GM19395 (cell line): ENCODE results near the gene RASD1.
A peak's percentile ranks its signal among the peaks of the same experiment; 100 is the strongest.
"Not testable (repeated sequence)": the region's sequence is repeated elsewhere in the genome, so short reads cannot be mapped to it uniquely, and the experiment has no call there.

Source experiments
- ATAC-seq: cut with Tn5 transposase; IDR thresholded peaks from one replicate; pipeline ENCODE4 v1.9.1; 2021; ENCODE audit warnings: mild to moderate bottlenecking, moderate library complexity; ENCODE audit not compliant: unreplicated experiment

The RASD1 gene

DNA sequence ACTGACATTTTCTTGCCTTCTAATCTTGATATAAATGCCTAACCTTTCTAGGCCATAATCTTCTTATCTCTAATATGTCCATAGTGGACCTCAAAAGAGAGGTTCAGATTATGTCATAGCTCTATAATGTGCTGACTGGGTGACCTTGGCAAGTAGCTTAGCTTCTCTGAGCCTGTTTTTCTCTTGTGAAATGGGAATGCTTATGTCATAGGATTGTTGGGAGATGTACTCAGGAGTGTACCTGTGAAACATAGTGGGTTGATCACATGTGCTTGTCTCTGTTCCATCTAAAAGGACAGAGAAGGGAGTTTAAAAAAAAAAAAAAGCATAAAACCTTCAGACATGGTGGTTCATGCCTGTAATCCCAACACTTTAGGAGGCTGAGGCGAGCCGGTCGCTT lies 17.0 kb downstream of the RASD1 start:
- ATAC-seq: no peak

GRCh38 chr17:17476865-17477467 lies 19.2 kb downstream of the RASD1 start, which contains the start of gene MED9:
Gene MED9, plus strand, starts transcription at chr17:17477000. Its CDS starts 42 bp downstream, at chr17:17477042.
- peak; percentile 86 for ATAC-seq

DNA sequence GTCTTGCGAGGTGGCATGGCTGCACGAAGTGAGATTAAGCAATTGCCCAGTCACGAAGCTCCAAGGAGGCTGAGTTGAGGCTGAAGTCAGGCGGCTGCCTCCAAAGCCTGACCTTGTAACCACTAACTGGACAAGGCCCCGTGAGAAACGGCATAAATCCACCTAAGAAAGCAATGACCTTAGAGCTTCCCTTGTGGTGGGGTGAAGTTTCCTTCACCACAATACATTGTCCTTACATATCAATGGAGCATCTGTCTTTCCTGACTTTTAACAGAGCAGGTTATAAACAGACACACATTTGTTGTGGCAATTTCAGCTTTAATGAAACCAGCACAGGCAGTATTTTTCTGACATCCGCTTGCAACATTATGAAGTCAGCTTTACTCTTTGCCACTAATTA lies 21.9 kb downstream of the RASD1 start:
- no peak for ATAC-seq

DNA sequence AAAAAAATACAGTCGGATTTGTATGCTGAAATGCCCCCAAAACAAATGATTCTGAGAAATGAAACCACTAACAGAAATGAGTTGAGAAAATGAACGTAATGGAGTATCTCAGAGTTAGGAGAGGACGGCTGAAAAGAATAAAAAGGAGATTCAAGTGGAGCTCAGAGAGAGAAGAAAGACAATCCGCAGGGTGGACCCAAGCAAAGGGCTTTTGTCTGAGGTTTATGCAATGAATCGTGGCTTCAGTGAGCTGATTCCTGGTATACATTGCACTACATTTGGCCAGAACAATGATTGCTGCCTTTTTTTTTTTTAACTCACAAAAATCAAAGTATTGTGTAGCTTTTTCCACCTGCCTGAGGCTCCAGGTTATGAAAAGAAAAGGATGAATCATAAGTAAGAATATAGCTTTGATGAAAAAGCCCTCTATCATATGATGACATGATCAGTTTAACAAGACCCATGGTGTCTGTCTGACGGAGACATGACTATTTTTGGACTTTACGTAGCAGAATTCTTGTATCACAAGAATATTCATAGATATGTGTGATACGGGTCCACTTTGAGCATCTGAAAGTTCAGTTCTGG lies 23.8 kb downstream of the RASD1 start:
- ATAC-seq: no peak

DNA sequence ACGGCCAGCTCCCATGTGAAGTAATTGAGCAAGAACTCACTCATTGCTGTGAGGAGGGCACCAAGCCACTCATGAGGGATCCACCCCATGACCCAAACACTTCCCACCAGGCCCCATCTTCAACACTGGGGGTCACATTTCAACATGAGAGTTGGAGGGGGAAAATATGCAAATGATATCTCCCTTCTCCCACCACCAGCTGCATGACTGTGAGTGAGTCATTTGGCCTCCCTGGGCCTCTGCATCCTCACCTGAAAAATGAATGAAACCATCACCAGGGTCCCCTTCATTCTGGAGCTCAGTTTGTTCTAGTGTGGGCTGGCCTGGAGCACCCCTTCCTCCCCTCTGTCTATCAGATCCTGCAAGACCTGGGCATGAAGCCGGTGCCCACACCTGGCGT lies 26.2 kb downstream of the RASD1 start:
- no peak for ATAC-seq

- no peak for ATAC-seq
Observed at GRCh38 chr17:17469358-17469757, 26.8 kb downstream of the RASD1 start.

DNA sequence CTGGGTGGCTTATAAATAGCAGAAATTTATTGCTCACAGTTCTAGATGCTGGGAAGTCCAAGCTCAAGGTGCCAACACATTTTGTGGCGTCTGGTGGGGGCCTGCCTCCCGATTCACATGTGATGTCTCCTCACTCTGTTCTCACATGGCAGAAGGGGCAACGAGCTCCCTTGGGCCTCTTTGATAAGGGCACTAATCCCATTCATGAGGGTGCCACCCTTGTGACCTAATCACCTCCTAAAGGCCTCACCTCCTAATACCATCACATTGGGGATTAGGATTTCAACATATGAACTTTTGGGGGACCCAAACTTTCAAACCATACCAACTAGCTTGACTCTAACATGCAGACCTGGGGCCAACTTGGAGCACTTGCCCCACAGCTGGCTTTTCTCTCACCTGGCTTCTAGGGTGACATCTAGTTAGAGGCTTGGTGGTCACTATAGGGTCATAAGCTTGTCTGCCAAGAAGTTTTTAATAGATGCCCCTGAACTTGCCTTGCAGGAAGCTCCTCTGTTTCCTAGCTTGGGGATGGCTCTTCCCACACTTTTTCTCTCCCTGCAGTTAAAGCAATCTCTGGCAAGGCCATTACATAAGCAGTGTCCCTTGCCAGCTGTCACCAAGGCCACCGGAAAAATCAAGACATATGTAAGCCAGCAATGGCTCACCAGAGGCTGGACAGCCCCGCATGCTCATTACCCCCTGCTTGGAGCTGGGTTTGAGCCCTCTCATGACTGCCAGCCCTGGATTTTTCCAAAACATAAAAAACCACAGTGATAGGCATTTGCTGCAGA lies 27.8 kb downstream of the RASD1 start:
- ATAC-seq: no peak

GRCh38 chr17:17467720-17468119 lies 28.5 kb downstream of the RASD1 start:
- no peak for ATAC-seq

DNA sequence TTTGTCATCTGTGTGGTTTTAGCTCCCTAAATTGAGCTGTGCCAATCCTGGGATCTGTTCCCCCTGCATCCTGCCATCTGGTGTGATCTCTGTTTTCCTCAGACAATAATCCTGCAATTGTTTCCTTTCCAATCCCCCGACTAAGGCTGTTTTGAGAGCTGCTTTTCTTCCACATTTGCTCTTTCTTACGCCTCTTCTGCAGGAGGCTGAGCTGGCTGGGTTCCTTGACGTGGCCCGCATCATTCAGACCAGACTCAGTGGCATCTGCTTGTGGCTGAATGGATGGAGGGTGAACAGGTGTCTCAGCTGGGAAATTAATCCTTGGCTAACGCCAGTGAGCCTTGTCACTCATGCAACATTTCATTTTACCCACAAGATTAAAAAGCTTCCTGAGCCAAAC lies 29.2 kb downstream of the RASD1 start:
- ATAC-seq: no peak

- no peak for ATAC-seq
Observed at GRCh38 chr17:17466511-17466910, 29.7 kb downstream of the RASD1 start.

- ATAC-seq: not testable (repeated sequence)
Observed at GRCh38 chr17:17465878-17466277, 30.3 kb downstream of the RASD1 start.

GRCh38 chr17:17463821-17464220 lies 32.4 kb downstream of the RASD1 start:
- no peak for ATAC-seq

- no peak for ATAC-seq
Observed at GRCh38 chr17:17462048-17462824, 34.0 kb downstream of the RASD1 start.

DNA sequence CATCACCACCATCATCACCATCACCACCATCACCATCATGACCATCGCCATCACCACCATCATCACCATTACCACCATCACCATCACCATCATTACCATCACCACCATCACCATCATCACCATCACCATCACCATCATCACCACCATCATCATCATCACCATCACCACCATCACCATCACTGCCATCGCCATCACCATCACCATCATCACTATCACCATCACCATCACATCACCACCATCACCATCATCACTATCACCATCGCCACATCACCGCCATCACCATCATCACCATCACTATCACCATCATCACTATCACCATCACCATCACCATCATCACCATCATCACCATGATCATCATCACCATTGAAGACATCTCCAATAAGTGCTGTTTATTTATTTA lies 36.2 kb downstream of the RASD1 start:
- ATAC-seq: no peak

DNA sequence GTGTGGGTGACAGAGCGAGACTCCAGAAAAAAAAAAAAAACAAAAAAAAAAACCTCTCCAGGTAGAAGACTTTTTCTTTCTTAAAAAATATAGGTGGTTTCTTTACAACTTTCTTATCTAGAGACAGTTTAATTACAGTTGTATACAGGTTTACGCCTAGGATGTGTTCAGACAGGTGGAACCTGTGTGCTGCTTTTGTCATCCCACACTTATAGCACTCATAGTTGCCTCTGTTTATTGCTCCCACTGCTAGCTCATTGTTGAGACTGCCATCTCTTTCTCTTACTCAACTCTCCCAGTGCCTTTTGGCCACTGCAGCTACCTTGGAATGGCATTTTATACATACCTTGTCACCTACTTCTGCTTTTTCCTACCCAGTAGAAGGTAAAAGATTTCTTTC lies 38.5 kb downstream of the RASD1 start:
- ATAC-seq: no peak

DNA sequence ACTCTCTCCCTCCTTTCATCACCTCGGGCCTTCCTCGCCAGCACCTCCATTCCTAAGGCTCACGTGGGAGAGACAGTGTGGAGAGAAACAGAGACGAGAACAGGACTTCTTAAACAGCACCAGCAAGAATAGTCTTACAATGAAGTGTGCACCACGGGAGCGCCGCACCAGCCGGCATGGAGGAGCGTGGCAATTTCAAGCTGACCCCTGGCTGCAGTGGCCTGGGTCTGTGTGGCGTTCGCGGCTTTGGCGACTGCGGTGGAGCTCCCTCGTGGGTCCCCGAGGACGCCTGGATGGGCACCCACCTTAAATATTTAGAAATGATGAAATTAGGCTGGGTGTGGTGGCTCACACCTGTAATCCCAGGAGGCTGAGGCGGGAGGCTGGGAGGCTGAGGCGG lies 39.9 kb downstream of the RASD1 start:
- ATAC-seq: no peak

- no peak for ATAC-seq
Observed at GRCh38 chr17:17455173-17455572, 41.0 kb downstream of the RASD1 start.

GRCh38 chr17:17454700-17455099 lies 41.5 kb downstream of the RASD1 start:
- ATAC-seq: not testable (repeated sequence)

DNA sequence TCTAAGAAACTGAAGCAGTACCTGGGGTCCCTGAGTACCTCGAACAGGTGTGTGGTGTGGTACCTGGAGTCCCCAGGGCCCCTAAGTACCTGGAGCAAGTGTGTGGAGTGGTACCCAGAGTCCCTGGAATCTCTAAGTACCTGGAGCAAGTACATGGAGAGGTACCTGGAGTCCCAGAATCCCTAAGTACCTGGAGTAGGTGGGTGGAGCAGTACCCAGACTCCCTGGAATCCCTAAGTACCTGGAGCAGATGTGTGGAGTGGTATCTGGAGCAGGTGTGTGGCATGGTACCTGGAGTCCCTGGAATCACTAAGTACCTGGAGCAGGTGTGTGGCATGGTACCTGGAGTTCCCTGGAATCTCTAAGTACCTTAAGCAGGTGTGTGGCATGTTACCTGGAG lies 41.9 kb downstream of the RASD1 start:
- ATAC-seq: no peak

GRCh38 chr17:17453088-17453487 lies 43.1 kb downstream of the RASD1 start:
- no peak for ATAC-seq

GRCh38 chr17:17448723-17449122 lies 47.5 kb downstream of the RASD1 start:
- ATAC-seq: no peak
